OCI-LY7 (cell line): ENCODE data around the gene THAP6.

Experiments used
- CTCF ChIP-seq: fragments of 200-600 bp; sonication (generic); conservative IDR thresholded peaks from 2 replicates; pipeline ENCODE4 v1.5.1; 2014; ENCODE audit warnings: mild to moderate bottlenecking, antibody characterized with exemption, low read length, moderate library complexity, mixed read lengths
- EZH2phosphoT487 ChIP-seq: fragments of 200-600 bp; sonication (generic); IDR thresholded peaks from 2 replicates; pipeline ENCODE4 v1.6.1; 2018; ENCODE audit warnings: low read depth, borderline replicate concordance, mild to moderate bottlenecking, mixed run types, antibody characterized with exemption, low read length, moderate library complexity, mixed read lengths

GRCh38 chr4:75544870-75545269, 30.6 kb downstream of the THAP6 start:
- TF ChIP-seq CTCF (no peak), EZH2phosphoT487 (no peak)
